Gastrocnemius medialis (tissue), 4 donors: ENCODE measurements around the gene MAT1A.

ENCODE experiments used
- CTCF ChIP-seq, 5 experiments: fragments of 450-650 bp in 3 of 5; fragments of 200-600 bp in 2 of 5; sonication (generic) in 2 of 5; IDR thresholded peaks in 4 of 5; conservative IDR thresholded peaks in 1 of 5; 1 replicate in 4 of 5; 2 replicates in 1 of 5; pipeline ENCODE4 v1.5.1; 2016 to 2019; ENCODE audit warnings: antibody characterized with exemption in 5 of 5, mild to moderate bottlenecking in 3 of 5, moderate library complexity in 3 of 5
- POLR2A ChIP-seq, 2 donors: fragments of 450-650 bp; IDR thresholded peaks; one replicate each; pipeline ENCODE4 v1.6.1; 2017; ENCODE audit warnings: antibody characterized with exemption in 2 of 2, mild to moderate bottlenecking in 2 of 2, moderate library complexity in 2 of 2

- no peak for TF ChIP-seq CTCF (IDR thresholded peaks at IDR 0.05 in 4 of 5, conservative IDR thresholded peaks at IDR 0.05 in 1 of 5)
- TF ChIP-seq POLR2A (IDR thresholded peaks at IDR 0.05) = no peak
These were observed at the start of gene MAT1A for GRCh38 chr10:80289451-80290287.
